ENCODE data around the gene IL31. TPM values are rescaled to one million over a fixed set of nuclear protein-coding genes. Genes with fewer than 3 reads are reported as not detected.
"Not testable (repeated sequence)": the region's sequence is repeated elsewhere in the genome, so short reads cannot be mapped to it uniquely, and the experiment has no call there.

IL31 gene
- total RNA-seq, 1 donor from 2014 or later = not detected

- Mint-ChIP-seq H3K27ac (ENCODE audit: unreplicated experiment) (no peak within 1 kb of the TSS), H3K4me3 (ENCODE audit: unreplicated experiment) (peak within 1 kb of the TSS; percentile 84), H3K27me3 (ENCODE audit: unreplicated experiment) (peaks cover 12% of the 10 kb centered on the region), H3K36me3 (ENCODE audit: unreplicated experiment) (peaks cover 9% of the 10 kb centered on the region), H3K4me1 (ENCODE audit: low read depth, unreplicated experiment) (peaks cover 2% of the 10 kb centered on the region), H3K9me3 (ENCODE audit: unreplicated experiment) (peaks cover 7% of the 10 kb centered on the region)
- TF ChIP-seq CTCF (IDR thresholded peaks at IDR 0.05; ENCODE audit: partially characterized antibody, unreplicated experiment) = no peak
- peak; percentile 66 for DNase-seq
These were observed 29.5 kb upstream of the IL31 start, which contains the start of gene B3GNT4 for GRCh38 chr12:122203301-122204166. Gene B3GNT4, plus strand, starts transcription at chr12:122203709. Its CDS starts 910 bp downstream, at chr12:122204619.

GRCh38 chr12:122202811-122203210 lies 28.8 kb upstream of the IL31 start:
- H3K36me3 Mint-ChIP-seq (ENCODE audit: unreplicated experiment); H3K4me1 Mint-ChIP-seq (ENCODE audit: low read depth, unreplicated experiment); H3K9me3 Mint-ChIP-seq (ENCODE audit: unreplicated experiment); DNase-seq; H3K27ac Mint-ChIP-seq (ENCODE audit: unreplicated experiment): not testable (repeated sequence)
- peaks cover 12% of the 10 kb centered on the region for H3K27me3 Mint-ChIP-seq (ENCODE audit: unreplicated experiment)
- H3K4me3 Mint-ChIP-seq (ENCODE audit: unreplicated experiment) = peak overlapping the region; percentile 84

- Mint-ChIP-seq H3K36me3 (ENCODE audit: unreplicated experiment) (no peaks in the 10 kb centered on the region), H3K27me3 (ENCODE audit: unreplicated experiment) (peaks cover 12% of the 10 kb centered on the region), H3K4me3 (ENCODE audit: unreplicated experiment) (no peak overlapping the region), H3K9me3 (ENCODE audit: unreplicated experiment) (peaks cover 8% of the 10 kb centered on the region), H3K4me1 (ENCODE audit: low read depth, unreplicated experiment) (no peaks in the 10 kb centered on the region), H3K27ac (ENCODE audit: unreplicated experiment) (no peak overlapping the region)
- no peak for TF ChIP-seq CTCF (IDR thresholded peaks at IDR 0.05; ENCODE audit: partially characterized antibody, unreplicated experiment)
- DNase-seq = no peak
These were observed 28.0 kb upstream of the IL31 start for GRCh38 chr12:122202017-122202416.

GRCh38 chr12:122201381-122201780 lies 27.4 kb upstream of the IL31 start:
- no peaks in the 10 kb centered on the region for H3K4me1 Mint-ChIP-seq (ENCODE audit: low read depth, unreplicated experiment)
- peaks cover 12% of the 10 kb centered on the region for H3K27me3 Mint-ChIP-seq (ENCODE audit: unreplicated experiment)
- H3K9me3 Mint-ChIP-seq (ENCODE audit: unreplicated experiment) = peaks cover 8% of the 10 kb centered on the region
- H3K4me3 Mint-ChIP-seq (ENCODE audit: unreplicated experiment) = no peak overlapping the region
- H3K27ac Mint-ChIP-seq (ENCODE audit: unreplicated experiment) = no peak overlapping the region
- DNase-seq = no peak
- H3K36me3 Mint-ChIP-seq (ENCODE audit: unreplicated experiment) = no peaks in the 10 kb centered on the region
- TF ChIP-seq CTCF (IDR thresholded peaks at IDR 0.05; ENCODE audit: partially characterized antibody, unreplicated experiment) = no peak

GRCh38 chr12:122200541-122201175 lies 26.6 kb upstream of the IL31 start:
- DNase-seq = no peak
- Mint-ChIP-seq H3K4me3 (ENCODE audit: unreplicated experiment) (no peak overlapping the region), H3K4me1 (ENCODE audit: low read depth, unreplicated experiment) (no peaks in the 10 kb centered on the region), H3K27ac (ENCODE audit: unreplicated experiment) (no peak overlapping the region), H3K9me3 (ENCODE audit: unreplicated experiment) (peaks cover 8% of the 10 kb centered on the region), H3K27me3 (ENCODE audit: unreplicated experiment) (peaks cover 12% of the 10 kb centered on the region), H3K36me3 (ENCODE audit: unreplicated experiment) (peaks cover 5% of the 10 kb centered on the region)
- peak; percentile 37 for TF ChIP-seq CTCF (IDR thresholded peaks at IDR 0.05; ENCODE audit: partially characterized antibody, unreplicated experiment)

Measured in glutamatergic neuron (in vitro differentiated cells).